OCI-M2 (cell line): Measurements from ENCODE around the gene LOX.
"Not testable (repeated sequence)": the region's sequence is repeated elsewhere in the genome, so short reads cannot be mapped to it uniquely, and the experiment has no call there.

Experiments
- DNase-seq: peaks from one replicate; lab custom pipeline; 2025; ENCODE audit not compliant: unreplicated experiment; lab: John Stamatoyannopoulos, UW

LOX gene

GRCh38 chr5:122099060-122099790 is 21.2 kb upstream of the LOX start:
- DNase-seq = no peak

- no peak for DNase-seq
Observed at GRCh38 chr5:122097391-122097790, 19.3 kb upstream of the LOX start.

- no peak for DNase-seq
Observed at GRCh38 chr5:122095158-122095557, 17.1 kb upstream of the LOX start.

GRCh38 chr5:122094251-122094650 is 16.2 kb upstream of the LOX start:
- not testable (repeated sequence) for DNase-seq

GRCh38 chr5:122093415-122094180 is 15.5 kb upstream of the LOX start:
- DNase-seq = no peak

GRCh38 chr5:122091936-122092600 is 14.0 kb upstream of the LOX start:
- DNase-seq = no peak

GRCh38 chr5:122089096-122090013 is 11.3 kb upstream of the LOX start:
- no peak for DNase-seq

- DNase-seq = no peak
Observed at GRCh38 chr5:122085041-122085440, 7.0 kb upstream of the LOX start.

- no peak for DNase-seq
Observed at GRCh38 chr5:122083535-122083934, 5.5 kb upstream of the LOX start.

- no peak for DNase-seq
Observed at GRCh38 chr5:122081541-122081940, 3.5 kb upstream of the LOX start.

GRCh38 chr5:122077366-122078115 is 518 bp downstream of the LOX start:
- DNase-seq = no peak

- peak; percentile 8 for DNase-seq
Observed at GRCh38 chr5:122076669-122077365, 1.2 kb downstream of the LOX start.

GRCh38 chr5:122076050-122076461 is 2.0 kb downstream of the LOX start:
- DNase-seq = no peak

GRCh38 chr5:122073864-122074263 is 4.2 kb downstream of the LOX start:
- DNase-seq = no peak

- no peak for DNase-seq
Observed at GRCh38 chr5:122073018-122073417, 5.0 kb downstream of the LOX start.

GRCh38 chr5:122067390-122067789 is 10.7 kb downstream of the LOX start:
- no peak for DNase-seq

- no peak for DNase-seq
Observed at GRCh38 chr5:122064992-122065391, 13.1 kb downstream of the LOX start.

- DNase-seq = no peak
Observed at GRCh38 chr5:122063836-122064235, 14.2 kb downstream of the LOX start.

- DNase-seq = no peak
Observed at GRCh38 chr5:122062205-122062604, 15.9 kb downstream of the LOX start.

- no peak for DNase-seq
Observed at GRCh38 chr5:122056913-122057312, 21.1 kb downstream of the LOX start.
